Activated naive CD8-positive, alpha-beta T cell treated with anti-CD3 and anti-CD28 coated beads, Interleukin-2, amount 50 U/mL, for 24 hours (primary cell): ENCODE measurements around the gene PARP11.

Source experiments
- ATAC-seq: fragments of 150-1000 bp; cut with Tn5 transposase; one replicate; pipeline ENCODE4 v1.10.0; 2021
- DNase-seq: peaks from one replicate; pipeline ENCODE4 v3.0.0; 2021
- H3K27ac Mint-ChIP-seq: one replicate; pipeline ENCODE4 v1.8.0; 2021; ENCODE audit warnings: mild to moderate bottlenecking, mixed read lengths
- H3K27me3 Mint-ChIP-seq: one replicate; pipeline ENCODE4 v1.8.0; 2021; ENCODE audit warnings: mixed read lengths
- H3K36me3 Mint-ChIP-seq: one replicate; pipeline ENCODE4 v1.8.0; 2021; ENCODE audit warnings: low read depth, mixed read lengths
- H3K4me1 Mint-ChIP-seq: one replicate; pipeline ENCODE4 v1.8.0; 2021; ENCODE audit warnings: mixed read lengths
- H3K4me3 Mint-ChIP-seq: one replicate; pipeline ENCODE4 v1.8.0; 2021; ENCODE audit warnings: mild to moderate bottlenecking, moderate library complexity, mixed read lengths
- H3K9me3 Mint-ChIP-seq: one replicate; pipeline ENCODE4 v1.8.0; 2021; ENCODE audit warnings: mixed read lengths

Gene PARP11

GRCh38 chr12:3896801-3897351, 23.7 kb upstream of the PARP11 start:
- H3K4me1 Mint-ChIP-seq, result peaks cover 23% of the 10 kb centered on the region
- no peaks in the 10 kb centered on the region for H3K36me3 Mint-ChIP-seq
- ATAC-seq (no peak), DNase-seq (no peak)
- H3K27ac Mint-ChIP-seq, result no peak overlapping the region
- H3K4me3 Mint-ChIP-seq, result no peak overlapping the region
- no peaks in the 10 kb centered on the region for H3K9me3 Mint-ChIP-seq
- H3K27me3 Mint-ChIP-seq, result no peaks in the 10 kb centered on the region

- Mint-ChIP-seq H3K4me1 (peaks cover 23% of the 10 kb centered on the region), H3K36me3 (no peaks in the 10 kb centered on the region), H3K4me3 (no peak overlapping the region), H3K27me3 (no peaks in the 10 kb centered on the region), H3K27ac (no peak overlapping the region), H3K9me3 (no peaks in the 10 kb centered on the region)
- no peak for DNase-seq
- no peak for ATAC-seq
These were observed 23.2 kb upstream of the PARP11 start for GRCh38 chr12:3896356-3896755.

GRCh38 chr12:3892631-3893030, 19.4 kb upstream of the PARP11 start:
- H3K36me3 Mint-ChIP-seq, result no peaks in the 10 kb centered on the region
- no peak overlapping the region for H3K27ac Mint-ChIP-seq
- ATAC-seq, result no peak
- no peaks in the 10 kb centered on the region for H3K27me3 Mint-ChIP-seq
- H3K4me3 Mint-ChIP-seq, result no peak overlapping the region
- H3K9me3 Mint-ChIP-seq, result no peaks in the 10 kb centered on the region
- peaks cover 13% of the 10 kb centered on the region for H3K4me1 Mint-ChIP-seq
- DNase-seq, result no peak

- DNase-seq (no peak), ATAC-seq (no peak)
- Mint-ChIP-seq H3K27ac (no peak overlapping the region), H3K9me3 (no peaks in the 10 kb centered on the region), H3K36me3 (no peaks in the 10 kb centered on the region), H3K27me3 (no peaks in the 10 kb centered on the region), H3K4me3 (no peak overlapping the region), H3K4me1 (no peaks in the 10 kb centered on the region)
These were observed 18.0 kb upstream of the PARP11 start for GRCh38 chr12:3891201-3891600.

- no peaks in the 10 kb centered on the region for H3K27me3 Mint-ChIP-seq
- H3K27ac Mint-ChIP-seq, result no peak overlapping the region
- H3K36me3 Mint-ChIP-seq, result no peaks in the 10 kb centered on the region
- ATAC-seq (no peak), DNase-seq (no peak)
- H3K9me3 Mint-ChIP-seq, result no peaks in the 10 kb centered on the region
- peaks cover 9% of the 10 kb centered on the region for H3K4me1 Mint-ChIP-seq
- no peak overlapping the region for H3K4me3 Mint-ChIP-seq
These were observed 15.5 kb upstream of the PARP11 start for GRCh38 chr12:3888659-3889058.

- Mint-ChIP-seq H3K36me3 (no peaks in the 10 kb centered on the region), H3K27me3 (no peaks in the 10 kb centered on the region), H3K4me3 (no peak overlapping the region), H3K9me3 (no peaks in the 10 kb centered on the region), H3K27ac (peak overlapping the region; percentile 3), H3K4me1 (peaks cover 11% of the 10 kb centered on the region)
- no peak for ATAC-seq
- DNase-seq, result no peak
These were observed 12.3 kb upstream of the PARP11 start for GRCh38 chr12:3885277-3886094.

GRCh38 chr12:3884671-3885070, 11.5 kb upstream of the PARP11 start:
- DNase-seq, result no peak
- no peaks in the 10 kb centered on the region for H3K27me3 Mint-ChIP-seq
- no peak overlapping the region for H3K4me3 Mint-ChIP-seq
- no peaks in the 10 kb centered on the region for H3K36me3 Mint-ChIP-seq
- no peak for ATAC-seq
- no peak overlapping the region for H3K27ac Mint-ChIP-seq
- no peaks in the 10 kb centered on the region for H3K9me3 Mint-ChIP-seq
- peaks cover 15% of the 10 kb centered on the region for H3K4me1 Mint-ChIP-seq

- Mint-ChIP-seq H3K9me3 (no peaks in the 10 kb centered on the region), H3K4me3 (no peak overlapping the region), H3K4me1 (peaks cover 26% of the 10 kb centered on the region), H3K36me3 (no peaks in the 10 kb centered on the region), H3K27ac (no peak overlapping the region), H3K27me3 (no peaks in the 10 kb centered on the region)
- no peak for DNase-seq
- peak; percentile 89 for ATAC-seq
These were observed 9.8 kb upstream of the PARP11 start for GRCh38 chr12:3882896-3883564.

- no peak for ATAC-seq
- Mint-ChIP-seq H3K27me3 (no peaks in the 10 kb centered on the region), H3K4me1 (peaks cover 26% of the 10 kb centered on the region), H3K27ac (no peak overlapping the region), H3K9me3 (no peaks in the 10 kb centered on the region), H3K4me3 (no peak overlapping the region), H3K36me3 (no peaks in the 10 kb centered on the region)
- no peak for DNase-seq
These were observed 9.2 kb upstream of the PARP11 start for GRCh38 chr12:3882406-3882805.

- no peak for ATAC-seq
- no peak overlapping the region for H3K4me3 Mint-ChIP-seq
- no peak for DNase-seq
- H3K27ac Mint-ChIP-seq, result no peak overlapping the region
- H3K9me3 Mint-ChIP-seq, result no peaks in the 10 kb centered on the region
- no peaks in the 10 kb centered on the region for H3K27me3 Mint-ChIP-seq
- H3K4me1 Mint-ChIP-seq, result peaks cover 26% of the 10 kb centered on the region
- no peaks in the 10 kb centered on the region for H3K36me3 Mint-ChIP-seq
These were observed 8.2 kb upstream of the PARP11 start for GRCh38 chr12:3881281-3881950.

- DNase-seq (no peak), ATAC-seq (no peak)
- no peak overlapping the region for H3K4me3 Mint-ChIP-seq
- H3K27me3 Mint-ChIP-seq, result no peaks in the 10 kb centered on the region
- no peaks in the 10 kb centered on the region for H3K9me3 Mint-ChIP-seq
- H3K36me3 Mint-ChIP-seq, result no peaks in the 10 kb centered on the region
- H3K27ac Mint-ChIP-seq, result no peak overlapping the region
- peaks cover 18% of the 10 kb centered on the region for H3K4me1 Mint-ChIP-seq
These were observed 6.6 kb upstream of the PARP11 start for GRCh38 chr12:3879846-3880245.

- Mint-ChIP-seq H3K4me3 (peak overlapping the region; percentile 96), H3K36me3 (peaks cover 17% of the 10 kb centered on the region), H3K9me3 (no peaks in the 10 kb centered on the region), H3K4me1 (peaks cover 58% of the 10 kb centered on the region), H3K27ac (peak overlapping the region; percentile 98), H3K27me3 (no peaks in the 10 kb centered on the region)
- no peak for ATAC-seq
- no peak for DNase-seq
These were observed 1.8 kb downstream of the PARP11 start for GRCh38 chr12:3871356-3871755.

GRCh38 chr12:3869865-3870264, 3.3 kb downstream of the PARP11 start:
- ATAC-seq, result peak; percentile 41
- Mint-ChIP-seq H3K9me3 (peaks cover 15% of the 10 kb centered on the region), H3K36me3 (peaks cover 32% of the 10 kb centered on the region), H3K4me3 (peak overlapping the region; percentile 96), H3K4me1 (peaks cover 58% of the 10 kb centered on the region), H3K27ac (peak overlapping the region; percentile 87), H3K27me3 (no peaks in the 10 kb centered on the region)
- no peak for DNase-seq

- no peak for ATAC-seq
- Mint-ChIP-seq H3K27ac (peak overlapping the region; percentile 87), H3K4me3 (peak overlapping the region; percentile 96), H3K36me3 (peaks cover 36% of the 10 kb centered on the region), H3K27me3 (no peaks in the 10 kb centered on the region), H3K4me1 (peaks cover 58% of the 10 kb centered on the region), H3K9me3 (peaks cover 19% of the 10 kb centered on the region)
- DNase-seq, result no peak
These were observed 3.8 kb downstream of the PARP11 start for GRCh38 chr12:3869433-3869832.

GRCh38 chr12:3863756-3864155, 9.4 kb downstream of the PARP11 start:
- Mint-ChIP-seq H3K36me3 (peaks cover 38% of the 10 kb centered on the region), H3K27me3 (no peaks in the 10 kb centered on the region), H3K4me3 (no peak overlapping the region), H3K9me3 (peaks cover 20% of the 10 kb centered on the region), H3K27ac (no peak overlapping the region), H3K4me1 (peaks cover 16% of the 10 kb centered on the region)
- ATAC-seq (no peak), DNase-seq (no peak)
